HUES64 (cell line): Measurements from ENCODE around the gene PRR22.
"Not testable (repeated sequence)": the region's sequence is repeated elsewhere in the genome, so short reads cannot be mapped to it uniquely, and the experiment has no call there.

Experiments used
- H3K27ac ChIP-seq: 2 replicates; pipeline ENCODE4 v1.7.0; 2013; ENCODE audit warnings: low read depth, low read length, inconsistent platforms
- H3K27me3 ChIP-seq: 2 replicates; pipeline ENCODE4 v1.6.1; 2013; ENCODE audit warnings: mild to moderate bottlenecking, low read length; ENCODE audit not compliant: insufficient read depth
- H3K36me3 ChIP-seq: 2 replicates; pipeline ENCODE4 v1.6.1; 2013; ENCODE audit warnings: mild to moderate bottlenecking, low read length; ENCODE audit not compliant: insufficient read depth
- H3K4me1 ChIP-seq: 2 replicates; pipeline ENCODE4 v1.6.1; 2013; ENCODE audit warnings: mild to moderate bottlenecking, low read length, moderate library complexity; ENCODE audit not compliant: insufficient read depth
- H3K4me3 ChIP-seq: 2 replicates; pipeline ENCODE4 v1.5.1; 2013; ENCODE audit warnings: mild to moderate bottlenecking, low read length, moderate library complexity
- H3K9ac ChIP-seq: 2 replicates; pipeline ENCODE4 v1.6.1; 2013; ENCODE audit warnings: mild to moderate bottlenecking, low read depth, low read length
- H3K9me3 ChIP-seq: 2 replicates; pipeline ENCODE4 v1.6.1; 2013; ENCODE audit warnings: low read depth, low read length; ENCODE audit not compliant: insufficient read depth
- WGBS: fragments of 150-250, 120-280 bp; methylation state at CpG from one replicate; pipeline ENCODE4 v1.1.7; 2013; ENCODE audit warnings: missing lambda C conversion rate; 5-methylcytosine and 5-hydroxymethylcytosine counted together

Gene PRR22

GRCh38 chr19:5772416-5772815 is 12.1 kb downstream of the PRR22 start:
- no peaks in the 10 kb centered on the region for H3K9me3 ChIP-seq
- H3K9ac ChIP-seq: no peak overlapping the region
- H3K27me3 ChIP-seq: no peaks in the 10 kb centered on the region
- no peak overlapping the region for H3K4me3 ChIP-seq
- no peaks in the 10 kb centered on the region for H3K36me3 ChIP-seq
- no peak overlapping the region for H3K27ac ChIP-seq
- 93% methylated on average over 19 of the region's 19 CpGs for WGBS
- H3K4me1 ChIP-seq: no peaks in the 10 kb centered on the region

- Histone ChIP-seq H3K27me3 (no peaks in the 10 kb centered on the region), H3K4me3 (no peak overlapping the region), H3K4me1 (no peaks in the 10 kb centered on the region), H3K9ac (no peak overlapping the region), H3K36me3 (no peaks in the 10 kb centered on the region), H3K9me3 (no peaks in the 10 kb centered on the region), H3K27ac (no peak overlapping the region)
- 96% methylated on average over 8 of the region's 10 CpGs for WGBS
Observed at GRCh38 chr19:5767949-5768348, 16.6 kb downstream of the PRR22 start.

- Histone ChIP-seq H3K4me3 (no peak overlapping the region), H3K4me1 (no peaks in the 10 kb centered on the region), H3K9me3 (no peaks in the 10 kb centered on the region), H3K27me3 (no peaks in the 10 kb centered on the region), H3K27ac (no peak overlapping the region), H3K9ac (no peak overlapping the region), H3K36me3 (no peaks in the 10 kb centered on the region)
- 87% methylated on average over 3 of the region's 3 CpGs for WGBS
Observed at GRCh38 chr19:5765220-5765619, 19.3 kb downstream of the PRR22 start.

GRCh38 chr19:5762608-5763217 is 21.8 kb downstream of the PRR22 start:
- H3K9ac ChIP-seq: no peak overlapping the region
- H3K27me3 ChIP-seq: no peaks in the 10 kb centered on the region
- H3K4me3 ChIP-seq: no peak overlapping the region
- no peak overlapping the region for H3K27ac ChIP-seq
- H3K4me1 ChIP-seq: no peaks in the 10 kb centered on the region
- WGBS: 87% methylated on average over 5 of the region's 5 CpGs
- no peaks in the 10 kb centered on the region for H3K36me3 ChIP-seq
- no peaks in the 10 kb centered on the region for H3K9me3 ChIP-seq

- H3K4me1 ChIP-seq: no peaks in the 10 kb centered on the region
- no peak overlapping the region for H3K9ac ChIP-seq
- no peak overlapping the region for H3K4me3 ChIP-seq
- no peaks in the 10 kb centered on the region for H3K36me3 ChIP-seq
- 86% methylated on average over 6 of the region's 6 CpGs for WGBS
- H3K9me3 ChIP-seq: no peaks in the 10 kb centered on the region
- H3K27me3 ChIP-seq: no peaks in the 10 kb centered on the region
- no peak overlapping the region for H3K27ac ChIP-seq
Observed at GRCh38 chr19:5753743-5754142, 30.8 kb downstream of the PRR22 start.

- H3K36me3 ChIP-seq: no peaks in the 10 kb centered on the region
- H3K4me1 ChIP-seq: no peaks in the 10 kb centered on the region
- H3K9ac ChIP-seq: no peak overlapping the region
- no peaks in the 10 kb centered on the region for H3K9me3 ChIP-seq
- H3K27ac ChIP-seq: no peak overlapping the region
- no peak overlapping the region for H3K4me3 ChIP-seq
- no peaks in the 10 kb centered on the region for H3K27me3 ChIP-seq
- 86% methylated on average over 7 of the region's 7 CpGs for WGBS
Observed at GRCh38 chr19:5751709-5752108, 32.8 kb downstream of the PRR22 start.

- H3K4me3 ChIP-seq: no peak overlapping the region
- no peak overlapping the region for H3K27ac ChIP-seq
- H3K27me3 ChIP-seq: no peaks in the 10 kb centered on the region
- no peak overlapping the region for H3K9ac ChIP-seq
- 89% methylated on average over 4 of the region's 5 CpGs for WGBS
- no peaks in the 10 kb centered on the region for H3K4me1 ChIP-seq
- no peaks in the 10 kb centered on the region for H3K36me3 ChIP-seq
- H3K9me3 ChIP-seq: no peaks in the 10 kb centered on the region
Observed at GRCh38 chr19:5749505-5749904, 35.0 kb downstream of the PRR22 start.

GRCh38 chr19:5748920-5749319 is 35.6 kb downstream of the PRR22 start:
- not testable (repeated sequence) for H3K27me3 ChIP-seq, H3K27ac ChIP-seq, H3K9ac ChIP-seq, H3K36me3 ChIP-seq, H3K9me3 ChIP-seq, H3K4me1 ChIP-seq, H3K4me3 ChIP-seq
- 88% methylated on average over 6 of the region's 6 CpGs for WGBS

GRCh38 chr19:5744999-5745398 is 39.5 kb downstream of the PRR22 start:
- not testable (repeated sequence) for H3K36me3 ChIP-seq, H3K27me3 ChIP-seq, H3K27ac ChIP-seq, H3K4me1 ChIP-seq, H3K4me3 ChIP-seq, H3K9ac ChIP-seq, H3K9me3 ChIP-seq
- 95% methylated on average over 10 of the region's 10 CpGs for WGBS

- no peaks in the 10 kb centered on the region for H3K4me1 ChIP-seq
- no peaks in the 10 kb centered on the region for H3K27me3 ChIP-seq
- H3K27ac ChIP-seq: no peak overlapping the region
- no peak overlapping the region for H3K4me3 ChIP-seq
- H3K36me3 ChIP-seq: no peaks in the 10 kb centered on the region
- no peak overlapping the region for H3K9ac ChIP-seq
- no peaks in the 10 kb centered on the region for H3K9me3 ChIP-seq
Observed at GRCh38 chr19:5743630-5744029, 40.9 kb downstream of the PRR22 start.

- Histone ChIP-seq H3K9me3 (no peaks in the 10 kb centered on the region), H3K36me3 (no peaks in the 10 kb centered on the region), H3K4me1 (no peaks in the 10 kb centered on the region), H3K27me3 (no peaks in the 10 kb centered on the region), H3K9ac (no peak overlapping the region), H3K4me3 (no peak overlapping the region), H3K27ac (no peak overlapping the region)
- 91% methylated on average over 19 of the region's 19 CpGs for WGBS
Observed at GRCh38 chr19:5742051-5742450, 42.5 kb downstream of the PRR22 start.

- H3K4me3 ChIP-seq: no peak overlapping the region
- H3K27ac ChIP-seq: no peak overlapping the region
- no peak overlapping the region for H3K9ac ChIP-seq
- WGBS: 87% methylated on average over 8 of the region's 8 CpGs
- H3K27me3 ChIP-seq: no peaks in the 10 kb centered on the region; the same call in 1 of the 2 replicates
- H3K4me1 ChIP-seq: no peaks in the 10 kb centered on the region
- no peaks in the 10 kb centered on the region for H3K9me3 ChIP-seq
- H3K36me3 ChIP-seq: no peaks in the 10 kb centered on the region
Observed at GRCh38 chr19:5738423-5738822, 46.1 kb downstream of the PRR22 start.
